Measurements from ENCODE around the gene NUDT17.

GRCh38 chr1:145846201-145846612 is 777 bp downstream of the NUDT17 start:
- TF ChIP-seq CTCF (IDR thresholded peaks at IDR 0.05): peak in 10 of 12 donors; percentile 39 to 61 (median 52)
- TF ChIP-seq POLR2A (IDR thresholded peaks at IDR 0.05): no peak

Data from heart left ventricle (tissue), 13 donors.